ENCODE data around the gene TRIM17. TPM values are rescaled to one million over a fixed set of nuclear protein-coding genes. Genes with fewer than 3 reads are reported as not detected.

Gene TRIM17, protein sequence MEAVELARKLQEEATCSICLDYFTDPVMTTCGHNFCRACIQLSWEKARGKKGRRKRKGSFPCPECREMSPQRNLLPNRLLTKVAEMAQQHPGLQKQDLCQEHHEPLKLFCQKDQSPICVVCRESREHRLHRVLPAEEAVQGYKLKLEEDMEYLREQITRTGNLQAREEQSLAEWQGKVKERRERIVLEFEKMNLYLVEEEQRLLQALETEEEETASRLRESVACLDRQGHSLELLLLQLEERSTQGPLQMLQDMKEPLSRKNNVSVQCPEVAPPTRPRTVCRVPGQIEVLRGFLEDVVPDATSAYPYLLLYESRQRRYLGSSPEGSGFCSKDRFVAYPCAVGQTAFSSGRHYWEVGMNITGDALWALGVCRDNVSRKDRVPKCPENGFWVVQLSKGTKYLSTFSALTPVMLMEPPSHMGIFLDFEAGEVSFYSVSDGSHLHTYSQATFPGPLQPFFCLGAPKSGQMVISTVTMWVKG
- 1 to 10 TPM; 1.5 to 1.6 TPM for total RNA-seq

- peak; percentile 65 for DNase-seq
- Mint-ChIP-seq H3K27me3 (peaks cover 9% of the 10 kb centered on the region), H3K36me3 (no peaks in the 10 kb centered on the region), H3K27ac (no peak within 1 kb of the TSS), H3K9me3 (no peaks in the 10 kb centered on the region), H3K4me3 (peak within 1 kb of the TSS; percentile 74), H3K4me1 (ENCODE audit: low read depth) (peaks cover 12% of the 10 kb centered on the region)
- CTCF ChIA-PET = interaction anchor here (1.8 kb wide), 1 partner anchor 84 kb away, joined by 7 read pairs; no protein-coding TSS in a partner anchor
- intact Hi-C loops (cut with micrococcal nuclease) = loop anchor here (2.0 kb wide), 1 partner anchor 42 kb away; a partner anchor contains a TSS
- POLR2A ChIA-PET = interaction anchor here (0.7 to 1.5 kb wide), 2 partner anchors 10 to 32 kb away, joined by 3 read pairs; partner anchors contain the start of gene TRIM11
These were observed at the start of gene TRIM17 for GRCh38 chr1:228416217-228416933. Gene TRIM17, minus strand, starts transcription at chr1:228416861. Its CDS starts 1,789 bp downstream, at chr1:228415072.

- peaks cover 4% of the 10 kb centered on the region for H3K36me3 Mint-ChIP-seq
- no peaks in the 10 kb centered on the region for H3K9me3 Mint-ChIP-seq
- CTCF ChIA-PET = interaction anchor here (0.9 to 5.0 kb wide), 3 partner anchors 9 to 49 kb away, joined by 4 to 22 read pairs (median 4); partner anchors contain the start of gene RNF187
These were observed 49.0 kb upstream of the TRIM17 start for GRCh38 chr1:228465571-228466146.

DNA sequence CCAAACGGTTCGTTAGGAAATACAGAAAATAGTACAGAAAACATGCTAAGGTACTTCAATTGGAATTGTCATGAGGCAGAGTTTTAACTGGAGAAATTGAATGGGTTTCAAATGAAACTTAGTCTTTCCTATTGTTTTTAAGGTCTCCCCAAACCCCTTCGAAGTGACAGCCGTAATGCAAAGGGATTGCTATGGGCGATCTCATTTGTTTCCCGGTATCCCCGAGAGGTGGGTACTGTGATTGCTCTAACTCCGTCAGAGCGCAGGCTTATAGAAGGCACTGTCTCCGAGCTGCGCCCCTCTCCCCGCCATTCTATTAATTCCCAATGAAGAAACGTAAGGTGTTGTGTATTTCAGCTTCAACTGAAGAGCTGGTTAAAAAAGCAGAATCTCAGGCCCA lies 48.5 kb upstream of the TRIM17 start:
- no peak for DNase-seq
- ChIA-PET CTCF (interaction anchor here (0.9 to 5.0 kb wide), 5 partner anchors 8 to 50 kb away, joined by 4 to 22 read pairs (median 5); partner anchors contain the start of gene RNF187), POLR2A (interaction anchor here (0.9 to 3.3 kb wide), 9 partner anchors 10 to 383 kb away, joined by 3 to 20 read pairs (median 4); partner anchors contain the start of genes ARF1, MRPL55, RNF187 and TRIM11)
- Mint-ChIP-seq H3K9me3 (no peaks in the 10 kb centered on the region), H3K27me3 (no peaks in the 10 kb centered on the region), H3K27ac (peak overlapping the region; percentile 96), H3K36me3 (peaks cover 5% of the 10 kb centered on the region), H3K4me1 (ENCODE audit: low read depth) (peaks cover 46% of the 10 kb centered on the region), H3K4me3 (peak overlapping the region; percentile 87)
- intact Hi-C loops (cut with micrococcal nuclease) = loop anchor here (1.0 to 2.0 kb wide), 3 partner anchors 8 to 382 kb away; partner anchors contain the start of gene ARF1

More at GRCh38 chr1:228465571-228466146, 49.0 kb upstream of the TRIM17 start:
- H3K27me3 Mint-ChIP-seq = no peaks in the 10 kb centered on the region
- H3K4me3 Mint-ChIP-seq = peak overlapping the region; percentile 87
- POLR2A ChIA-PET = interaction anchor here (0.9 to 3.3 kb wide), 4 partner anchors 8 to 21 kb away, joined by 3 to 20 read pairs (median 6); partner anchors contain the start of gene RNF187
- H3K27ac Mint-ChIP-seq = peak overlapping the region; percentile 96
- peaks cover 44% of the 10 kb centered on the region for H3K4me1 Mint-ChIP-seq (ENCODE audit: low read depth)
- intact Hi-C loops (cut with micrococcal nuclease) = loop anchor here (1.0 to 2.0 kb wide), 3 partner anchors 8 to 383 kb away; partner anchors contain the start of gene ARF1
- peak; percentile 73 for DNase-seq

GRCh38 chr1:228464487-228464983 lies 47.9 kb upstream of the TRIM17 start:
- CTCF ChIA-PET = interaction anchor here (1.6 to 5.0 kb wide), 5 partner anchors 9 to 59 kb away, joined by 4 to 22 read pairs (median 9); partner anchors contain the start of genes RNF187 and TRIM11
- intact Hi-C loops (cut with micrococcal nuclease) = loop anchor here (1.0 to 2.0 kb wide), 4 partner anchors 22 to 382 kb away; partner anchors contain the start of gene ARF1
- no peaks in the 10 kb centered on the region for H3K9me3 Mint-ChIP-seq
- peaks cover 46% of the 10 kb centered on the region for H3K4me1 Mint-ChIP-seq (ENCODE audit: low read depth)
- POLR2A ChIA-PET = interaction anchor here (0.7 to 3.3 kb wide), 8 partner anchors 14 to 382 kb away, joined by 3 to 20 read pairs (median 4); partner anchors contain the start of genes ARF1, MRPL55, RNF187 and TRIM11
- H3K27me3 Mint-ChIP-seq = no peaks in the 10 kb centered on the region
- H3K4me3 Mint-ChIP-seq = peak overlapping the region; percentile 87
- DNase-seq = peak; percentile 96
- H3K27ac Mint-ChIP-seq = peak overlapping the region; percentile 96
- H3K36me3 Mint-ChIP-seq = peaks cover 5% of the 10 kb centered on the region

DNA sequence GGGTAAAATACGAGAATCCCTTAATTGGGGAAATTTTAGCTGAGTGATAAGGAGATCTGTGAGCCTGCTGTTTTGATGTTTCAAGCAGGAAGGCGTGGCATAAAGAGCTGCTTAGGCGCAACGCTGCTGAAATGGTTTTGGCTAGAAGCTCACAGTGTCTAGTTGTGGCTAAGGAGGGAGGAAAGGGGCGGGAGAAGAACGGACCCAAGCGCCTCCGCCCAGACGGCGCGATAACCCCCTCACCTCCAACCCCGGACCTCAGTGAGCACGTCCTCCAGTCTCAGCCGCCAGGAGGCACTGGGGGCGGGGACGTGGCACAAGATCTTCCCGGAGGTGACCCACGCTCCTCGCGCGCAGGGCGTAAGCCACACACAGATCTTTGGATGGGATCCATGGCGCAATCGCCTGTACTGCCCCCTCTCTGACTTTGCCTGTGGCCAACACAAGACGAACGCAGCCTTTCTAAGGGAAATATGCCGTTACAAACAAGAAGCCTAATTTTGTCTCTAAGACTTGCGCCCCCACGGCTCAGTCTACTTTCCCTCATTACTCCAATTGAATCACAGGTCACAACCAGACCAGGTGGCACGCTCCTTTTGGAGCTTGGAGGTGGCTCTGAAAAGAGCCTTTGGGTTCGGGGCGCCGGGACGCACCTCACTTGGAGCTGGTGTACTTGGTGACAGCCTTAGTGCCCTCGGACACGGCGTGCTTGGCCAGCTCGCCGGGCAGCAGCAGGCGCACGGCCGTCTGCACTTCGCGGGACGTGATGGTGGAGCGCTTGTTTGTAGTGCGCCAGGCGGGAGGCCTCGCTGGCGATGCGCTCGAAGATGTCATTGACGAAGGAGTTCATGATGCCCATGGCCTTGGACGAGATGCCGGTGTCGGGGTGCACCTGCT lies 47.1 kb upstream of the TRIM17 start:
- DNase-seq = peak; percentile 92
- H3K27ac Mint-ChIP-seq = peak overlapping the region; percentile 96
- ChIA-PET CTCF (interaction anchor here (0.8 to 5.0 kb wide), 6 partner anchors 10 to 59 kb away, joined by 3 to 22 read pairs (median 7); partner anchors contain the start of genes RNF187 and TRIM11), POLR2A (interaction anchor here (0.7 to 3.3 kb wide), 10 partner anchors 10 to 382 kb away, joined by 3 to 20 read pairs (median 4); partner anchors contain the start of genes ARF1, MRPL55, RNF187 and TRIM11)
- H3K9me3 Mint-ChIP-seq = no peaks in the 10 kb centered on the region
- H3K4me1 Mint-ChIP-seq (ENCODE audit: low read depth) = peaks cover 48% of the 10 kb centered on the region
- H3K36me3 Mint-ChIP-seq = peaks cover 5% of the 10 kb centered on the region
- no peaks in the 10 kb centered on the region for H3K27me3 Mint-ChIP-seq
- intact Hi-C loops (cut with micrococcal nuclease) = loop anchor here (1.0 to 2.0 kb wide), 4 partner anchors 22 to 381 kb away; partner anchors contain the start of gene ARF1
- peak overlapping the region; percentile 87 for H3K4me3 Mint-ChIP-seq

- DNase-seq = peak; percentile 45
- Mint-ChIP-seq H3K9me3 (no peaks in the 10 kb centered on the region), H3K27ac (peak overlapping the region; percentile 96), H3K36me3 (peaks cover 7% of the 10 kb centered on the region), H3K4me1 (ENCODE audit: low read depth) (peaks cover 48% of the 10 kb centered on the region), H3K27me3 (peaks cover 1% of the 10 kb centered on the region), H3K4me3 (peak overlapping the region; percentile 87)
- intact Hi-C loops (cut with micrococcal nuclease) = no loop called here
- POLR2A ChIA-PET = interaction anchor here (1.1 to 3.3 kb wide), 5 partner anchors 11 to 58 kb away, joined by 3 to 20 read pairs (median 8); partner anchors contain the start of genes RNF187 and TRIM11
- CTCF ChIA-PET = interaction anchor here (0.7 to 5.0 kb wide), 7 partner anchors 10 to 58 kb away, joined by 3 to 22 read pairs (median 5); partner anchors contain the start of genes RNF187 and TRIM11
These were observed 46.4 kb upstream of the TRIM17 start for GRCh38 chr1:228463009-228463558.

- Mint-ChIP-seq H3K9me3 (no peaks in the 10 kb centered on the region), H3K4me3 (peak overlapping the region; percentile 87), H3K27me3 (peaks cover 1% of the 10 kb centered on the region), H3K36me3 (peaks cover 9% of the 10 kb centered on the region), H3K4me1 (ENCODE audit: low read depth) (peaks cover 48% of the 10 kb centered on the region), H3K27ac (peak overlapping the region; percentile 96)
- DNase-seq = no peak
- CTCF ChIA-PET = interaction anchor here (0.7 to 5.0 kb wide), 3 partner anchors 17 to 49 kb away, joined by 3 to 22 read pairs (median 3); partner anchors contain the start of gene RNF187
- POLR2A ChIA-PET = interaction anchor here (2.5 kb wide), 1 partner anchor 57 kb away, joined by 18 read pairs; the partner anchor contains the start of gene TRIM11
- intact Hi-C loops (cut with micrococcal nuclease) = no loop called here
These were observed 45.9 kb upstream of the TRIM17 start for GRCh38 chr1:228462560-228462959.

GRCh38 chr1:228460821-228461220 lies 44.2 kb upstream of the TRIM17 start:
- Mint-ChIP-seq H3K27ac (no peak overlapping the region), H3K27me3 (peaks cover 1% of the 10 kb centered on the region), H3K4me3 (peak overlapping the region; percentile 40), H3K4me1 (ENCODE audit: low read depth) (peaks cover 48% of the 10 kb centered on the region), H3K36me3 (peaks cover 10% of the 10 kb centered on the region), H3K9me3 (no peaks in the 10 kb centered on the region)
- intact Hi-C loops (cut with micrococcal nuclease) = no loop called here
- ChIA-PET POLR2A (no interaction called here), CTCF (no interaction called here)
- DNase-seq = no peak

DNA sequence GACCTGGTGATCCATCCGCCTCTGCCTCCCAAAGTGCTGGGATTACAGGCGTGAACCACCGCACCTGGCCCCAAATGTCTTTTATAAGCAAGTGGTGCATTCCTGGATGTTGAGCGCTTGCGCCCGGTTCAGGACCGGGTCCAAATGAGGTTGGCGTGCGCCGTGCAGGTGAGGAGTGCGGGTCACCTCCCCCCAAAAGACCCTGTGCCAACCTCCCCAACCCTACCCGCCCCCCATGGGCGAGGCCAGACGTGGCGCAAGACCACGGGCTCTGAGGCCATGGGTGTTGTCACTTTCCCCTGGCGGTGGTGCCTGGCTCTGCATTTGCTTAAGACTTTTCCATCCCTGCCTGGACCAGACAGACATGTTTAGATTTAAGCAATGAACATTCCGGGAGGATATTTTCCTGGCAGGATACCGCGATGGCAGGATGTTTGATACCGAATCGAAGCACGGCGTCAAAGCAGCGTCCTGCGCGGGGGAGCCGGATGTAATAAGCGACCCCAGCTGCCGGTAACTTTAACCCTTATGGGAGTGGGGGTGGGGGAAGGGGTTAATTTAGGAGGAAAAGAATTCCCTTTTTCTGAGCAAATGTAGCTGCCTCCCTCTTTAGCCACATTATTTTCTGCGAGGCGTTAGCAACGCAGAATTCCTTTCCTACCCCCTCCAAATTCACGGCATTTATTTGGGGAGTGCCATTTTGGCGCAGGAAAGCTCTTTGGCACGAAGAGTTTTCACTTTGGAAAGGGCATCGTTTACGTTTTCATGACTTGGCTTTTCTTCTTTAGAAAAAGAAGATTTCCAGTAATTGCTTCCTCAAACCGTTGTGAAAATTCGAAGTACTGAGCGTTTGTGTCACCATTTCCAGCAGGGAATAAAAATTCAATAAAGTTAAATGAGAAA lies 42.7 kb upstream of the TRIM17 start:
- peak; percentile 82 for DNase-seq
- H3K4me1 Mint-ChIP-seq (ENCODE audit: low read depth) = peaks cover 42% of the 10 kb centered on the region
- POLR2A ChIA-PET = interaction anchor here (0.7 to 3.5 kb wide), 6 partner anchors 8 to 1049 kb away, joined by 3 to 33 read pairs (median 4); partner anchors contain the start of genes NUP133, RNF187 and TRIM11
- H3K9me3 Mint-ChIP-seq = no peaks in the 10 kb centered on the region
- peaks cover 1% of the 10 kb centered on the region for H3K27me3 Mint-ChIP-seq
- H3K4me3 Mint-ChIP-seq = peak overlapping the region; percentile 98
- intact Hi-C loops (cut with micrococcal nuclease) = loop anchor here (2.0 to 5.0 kb wide), 3 partner anchors 43 to 319 kb away; partner anchors contain the start of genes GUK1 and TRIM17
- CTCF ChIA-PET = interaction anchor here (0.6 to 2.5 kb wide), 12 partner anchors 10 to 815 kb away, joined by 3 to 11 read pairs (median 4); partner anchors contain the start of gene TRIM11
- peak overlapping the region; percentile 94 for H3K27ac Mint-ChIP-seq
- peaks cover 12% of the 10 kb centered on the region for H3K36me3 Mint-ChIP-seq

All from activated CD4-positive, alpha-beta memory T cell treated with anti-CD3 and anti-CD28 coated beads for 36 hours (primary cell).